Activated naive CD8-positive, alpha-beta T cell treated with anti-CD3 and anti-CD28 coated beads for 36 hours (primary cell): ENCODE measurements around the gene CDK5. TPM values are rescaled to one million over a fixed set of nuclear protein-coding genes. Genes with fewer than 3 reads are reported as not detected.
A peak's percentile ranks its signal among the peaks of the same experiment; 100 is the strongest.

Experiments used
- DNase-seq: peaks from one replicate; pipeline ENCODE4 v3.0.0; 2021
- H3K27ac Mint-ChIP-seq: one replicate; pipeline ENCODE4 v1.8.0; 2022; ENCODE audit warnings: mild to moderate bottlenecking, moderate library complexity, mixed read lengths
- H3K27me3 Mint-ChIP-seq: one replicate; pipeline ENCODE4 v1.8.0; 2022; ENCODE audit warnings: mild to moderate bottlenecking, mixed read lengths
- H3K36me3 Mint-ChIP-seq: one replicate; pipeline ENCODE4 v1.8.0; 2021; ENCODE audit warnings: mild to moderate bottlenecking, mixed read lengths
- H3K4me1 Mint-ChIP-seq: one replicate; pipeline ENCODE4 v1.8.0; 2021; ENCODE audit warnings: mixed read lengths
- H3K4me3 Mint-ChIP-seq: one replicate; pipeline ENCODE4 v1.8.0; 2022; ENCODE audit warnings: mild to moderate bottlenecking, moderate library complexity, mixed read lengths
- H3K9me3 Mint-ChIP-seq: one replicate; pipeline ENCODE4 v1.8.0; 2022; ENCODE audit warnings: mixed read lengths
- total RNA-seq, 2 experiments: library from RNA; stranded (reverse); gene quantifications; one replicate each; pipeline ENCODE4 v1.2.3, GENCODE V29; 2021

Gene CDK5
- total RNA-seq, 2 experiments from 2014 or later, result 13.3 to 16.0 TPM

DNA sequence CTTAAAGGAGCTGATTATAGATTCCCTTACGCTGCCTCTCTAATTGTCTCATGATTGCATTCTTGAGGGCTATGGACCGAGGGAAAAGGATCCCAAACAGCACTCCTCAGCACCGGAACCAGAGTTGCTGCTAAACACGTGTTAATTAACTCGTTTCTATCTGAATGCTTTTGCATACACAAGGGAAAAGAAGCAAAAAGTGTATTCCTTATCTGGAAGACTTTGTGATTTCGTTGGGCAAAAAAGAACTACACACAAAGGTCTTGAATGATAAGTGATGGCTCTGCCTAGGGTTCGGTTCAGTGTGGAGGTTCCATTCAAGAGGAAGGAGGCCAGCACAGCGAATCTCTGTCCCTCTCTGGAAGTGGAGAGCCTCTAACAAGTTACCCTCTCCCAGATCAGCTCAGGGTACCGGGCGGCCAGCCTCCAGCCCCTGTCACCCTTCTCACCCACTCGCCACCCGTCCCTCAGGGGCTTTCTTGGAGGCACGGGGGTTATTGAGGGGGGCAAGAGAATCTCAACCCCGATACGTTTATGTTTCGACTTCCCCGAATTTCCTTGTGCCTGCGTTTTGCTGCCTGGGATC, 1.2 kb upstream of the CDK5 start:
- Mint-ChIP-seq H3K4me3 (peak overlapping the region; percentile 94), H3K27me3 (no peaks in the 10 kb centered on the region), H3K36me3 (peaks cover 8% of the 10 kb centered on the region), H3K9me3 (no peaks in the 10 kb centered on the region), H3K4me1 (peaks cover 32% of the 10 kb centered on the region), H3K27ac (peak overlapping the region; percentile 92)
- DNase-seq, result no peak

DNA sequence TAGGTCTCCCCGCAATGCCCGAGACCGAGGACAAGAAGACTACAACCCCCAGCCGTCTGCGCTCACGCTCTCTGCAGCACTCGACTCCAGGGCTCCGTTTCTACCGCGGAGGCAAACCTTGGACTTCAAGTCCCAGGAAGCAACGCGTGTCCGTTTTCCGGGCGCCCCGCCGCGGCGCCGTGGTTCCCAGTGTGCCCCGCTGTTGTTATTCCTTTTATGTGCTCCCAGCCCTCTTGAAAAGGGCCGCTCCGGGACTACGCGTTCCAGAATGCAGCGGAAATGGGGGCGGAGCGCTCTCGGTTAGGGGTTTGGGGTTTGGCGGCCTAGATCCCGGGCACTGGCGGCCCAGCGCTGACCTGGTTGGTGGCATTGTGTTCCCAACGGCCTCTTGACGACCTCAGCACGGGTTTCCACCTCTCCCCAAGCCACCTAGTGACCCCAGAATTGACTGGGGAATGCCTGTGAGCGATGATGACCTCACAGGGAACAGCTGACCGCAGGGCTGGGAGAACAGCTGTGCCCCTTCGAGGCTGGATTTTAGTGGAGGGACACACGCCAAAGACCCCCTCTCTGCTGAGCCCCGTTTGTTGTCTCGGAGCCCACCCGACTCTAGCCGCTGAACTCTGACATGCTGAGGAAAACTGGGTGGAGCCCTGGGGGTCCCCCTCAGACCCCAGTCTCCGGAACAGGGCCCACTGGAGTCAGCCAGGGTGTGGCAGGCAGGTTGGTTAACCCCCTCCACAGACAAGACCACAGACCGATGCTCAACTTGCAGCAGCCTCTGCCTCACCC, 488 bp upstream of the CDK5 start:
- Mint-ChIP-seq H3K9me3 (no peaks in the 10 kb centered on the region), H3K27me3 (no peaks in the 10 kb centered on the region), H3K4me1 (peaks cover 30% of the 10 kb centered on the region), H3K27ac (peak overlapping the region; percentile 92), H3K36me3 (peaks cover 2% of the 10 kb centered on the region), H3K4me3 (peak overlapping the region; percentile 94)
- peak; percentile 96 for DNase-seq

DNA sequence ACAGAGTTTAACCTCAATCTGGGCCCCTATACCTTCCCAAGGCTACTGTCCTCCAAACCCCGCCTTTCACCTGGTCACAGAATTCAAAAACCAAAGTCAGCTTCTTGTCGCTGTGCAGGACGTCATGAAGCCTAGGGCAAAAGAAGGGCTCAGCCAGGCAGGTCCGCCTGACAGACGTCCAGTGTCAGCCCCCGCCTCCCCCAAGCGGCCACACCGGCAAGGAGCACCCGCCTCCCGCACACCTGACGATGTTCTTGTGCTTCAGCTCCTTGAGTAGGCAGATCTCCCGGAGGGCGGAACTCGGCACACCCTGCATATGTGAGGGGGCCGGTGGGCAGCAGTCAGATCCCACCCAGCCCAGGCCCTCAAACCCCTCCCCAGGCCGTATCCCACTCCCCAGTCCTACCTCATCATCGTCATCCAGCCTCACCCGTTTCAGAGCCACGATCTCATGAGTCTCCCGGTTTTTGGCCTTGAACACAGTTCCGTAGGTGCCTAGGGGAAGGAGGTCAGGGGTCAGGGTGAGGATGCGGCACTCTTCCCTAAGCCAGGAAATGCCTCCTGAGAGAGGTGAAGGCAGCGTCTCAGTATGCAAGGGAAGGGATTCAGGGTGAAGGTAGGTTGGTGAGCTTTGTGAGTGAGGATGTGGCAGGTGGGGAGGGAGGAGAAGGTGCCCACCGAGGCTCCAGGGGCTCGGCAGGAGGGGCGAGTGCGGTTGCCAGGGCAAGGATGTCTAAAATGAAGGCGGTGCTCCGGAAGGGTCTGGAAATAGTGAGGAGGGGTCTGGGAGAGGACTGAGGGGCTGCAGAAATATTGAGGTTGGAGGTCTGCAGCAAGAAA, 811 bp downstream of the CDK5 start:
- peak overlapping the region; percentile 94 for H3K4me3 Mint-ChIP-seq
- peaks cover 30% of the 10 kb centered on the region for H3K4me1 Mint-ChIP-seq
- peaks cover 2% of the 10 kb centered on the region for H3K36me3 Mint-ChIP-seq
- H3K27ac Mint-ChIP-seq, result peak overlapping the region; percentile 92
- H3K27me3 Mint-ChIP-seq, result no peaks in the 10 kb centered on the region
- DNase-seq, result no peak
- no peaks in the 10 kb centered on the region for H3K9me3 Mint-ChIP-seq

DNA sequence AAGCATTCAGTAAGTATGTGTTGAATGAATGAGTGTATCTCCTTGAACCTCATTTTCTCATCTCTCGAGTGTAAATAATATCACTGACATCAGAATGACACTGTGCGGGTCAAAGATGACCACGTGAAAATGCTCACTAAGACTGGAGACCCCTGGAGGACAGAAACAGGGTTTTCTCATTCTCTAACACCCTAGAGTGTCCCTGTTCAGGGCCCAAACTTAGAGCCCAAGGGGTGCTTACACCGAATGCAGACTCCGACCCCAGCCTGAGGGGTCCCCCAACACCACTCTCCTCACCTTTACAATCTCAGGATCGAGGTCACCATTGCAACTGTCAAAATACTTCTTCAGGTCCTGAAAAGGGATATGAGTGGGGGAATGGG, 1.4 kb downstream of the CDK5 start:
- Mint-ChIP-seq H3K36me3 (no peaks in the 10 kb centered on the region), H3K27me3 (no peaks in the 10 kb centered on the region), H3K27ac (no peak overlapping the region), H3K4me1 (peaks cover 26% of the 10 kb centered on the region), H3K9me3 (no peaks in the 10 kb centered on the region), H3K4me3 (peak overlapping the region; percentile 94)
- no peak for DNase-seq

DNA sequence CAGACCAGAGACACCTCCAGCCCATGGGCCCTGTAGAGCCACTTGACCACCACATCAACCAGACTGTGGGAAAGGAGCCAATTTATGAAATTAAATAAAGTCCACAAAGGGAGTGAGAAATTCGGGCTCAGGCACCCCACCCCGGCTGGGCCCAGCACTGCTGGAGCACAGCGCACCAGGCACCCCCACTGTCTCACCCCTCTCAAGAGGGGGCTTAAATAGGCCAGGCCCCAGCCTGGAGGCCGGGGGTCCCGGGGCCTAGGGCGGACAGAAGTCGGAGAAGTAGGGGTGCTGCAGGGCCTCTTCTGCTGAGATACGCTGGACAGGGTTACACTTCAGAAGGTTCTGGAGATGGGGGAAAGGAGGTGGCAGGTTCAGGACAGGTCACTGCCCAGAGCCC, 3.9 kb downstream of the CDK5 start:
- no peak for DNase-seq
- H3K27me3 Mint-ChIP-seq, result no peaks in the 10 kb centered on the region
- no peak overlapping the region for H3K27ac Mint-ChIP-seq
- no peak overlapping the region for H3K4me3 Mint-ChIP-seq
- H3K36me3 Mint-ChIP-seq, result no peaks in the 10 kb centered on the region
- no peaks in the 10 kb centered on the region for H3K9me3 Mint-ChIP-seq
- peaks cover 14% of the 10 kb centered on the region for H3K4me1 Mint-ChIP-seq

DNA sequence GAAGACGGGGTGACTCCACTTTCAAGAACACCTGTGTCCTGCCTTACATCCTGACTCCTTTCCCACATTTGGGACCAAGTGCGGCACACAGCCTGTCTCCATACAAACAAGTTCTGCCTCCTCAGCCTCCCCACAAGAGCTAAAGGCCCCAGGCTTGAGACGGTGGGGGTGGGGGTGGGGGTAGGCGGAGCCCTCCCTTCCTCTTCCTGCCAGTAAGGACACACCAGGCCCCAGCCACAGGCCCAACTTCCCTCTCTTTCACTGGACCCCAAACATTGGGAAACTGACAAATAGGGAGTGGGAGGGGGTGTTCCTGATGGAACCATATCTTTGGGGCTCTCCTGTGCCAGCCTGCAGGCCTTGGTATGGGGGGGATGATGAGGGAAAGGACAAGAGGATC, 4.6 kb downstream of the CDK5 start:
- no peaks in the 10 kb centered on the region for H3K27me3 Mint-ChIP-seq
- peaks cover 11% of the 10 kb centered on the region for H3K4me1 Mint-ChIP-seq
- H3K36me3 Mint-ChIP-seq, result no peaks in the 10 kb centered on the region
- no peaks in the 10 kb centered on the region for H3K9me3 Mint-ChIP-seq
- DNase-seq, result no peak
- no peak overlapping the region for H3K4me3 Mint-ChIP-seq
- no peak overlapping the region for H3K27ac Mint-ChIP-seq

DNA sequence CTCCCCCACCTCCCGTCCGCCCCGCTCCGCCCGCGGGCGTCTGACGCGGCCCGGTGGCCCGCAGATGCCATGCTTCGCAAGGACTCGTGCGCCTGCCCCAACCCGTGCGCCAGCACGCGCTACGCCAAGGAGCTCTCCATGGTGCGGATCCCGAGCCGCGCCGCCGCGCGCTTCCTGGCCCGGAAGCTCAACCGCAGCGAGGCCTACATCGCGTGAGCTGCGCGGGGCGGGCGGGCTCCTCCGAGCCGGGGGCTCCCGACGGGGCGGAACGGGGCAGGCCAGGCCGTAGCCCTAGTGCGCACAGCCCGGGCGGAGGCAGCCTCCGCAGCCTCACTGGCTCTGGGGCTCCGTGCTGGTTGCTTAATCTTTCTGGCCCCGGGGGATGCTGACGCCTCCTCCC, 6.6 kb downstream of the CDK5 start:
- peak; percentile 74 for DNase-seq
- no peak overlapping the region for H3K27ac Mint-ChIP-seq
- no peak overlapping the region for H3K4me3 Mint-ChIP-seq
- H3K36me3 Mint-ChIP-seq, result no peaks in the 10 kb centered on the region
- no peaks in the 10 kb centered on the region for H3K27me3 Mint-ChIP-seq
- H3K4me1 Mint-ChIP-seq, result no peaks in the 10 kb centered on the region
- no peaks in the 10 kb centered on the region for H3K9me3 Mint-ChIP-seq

DNA sequence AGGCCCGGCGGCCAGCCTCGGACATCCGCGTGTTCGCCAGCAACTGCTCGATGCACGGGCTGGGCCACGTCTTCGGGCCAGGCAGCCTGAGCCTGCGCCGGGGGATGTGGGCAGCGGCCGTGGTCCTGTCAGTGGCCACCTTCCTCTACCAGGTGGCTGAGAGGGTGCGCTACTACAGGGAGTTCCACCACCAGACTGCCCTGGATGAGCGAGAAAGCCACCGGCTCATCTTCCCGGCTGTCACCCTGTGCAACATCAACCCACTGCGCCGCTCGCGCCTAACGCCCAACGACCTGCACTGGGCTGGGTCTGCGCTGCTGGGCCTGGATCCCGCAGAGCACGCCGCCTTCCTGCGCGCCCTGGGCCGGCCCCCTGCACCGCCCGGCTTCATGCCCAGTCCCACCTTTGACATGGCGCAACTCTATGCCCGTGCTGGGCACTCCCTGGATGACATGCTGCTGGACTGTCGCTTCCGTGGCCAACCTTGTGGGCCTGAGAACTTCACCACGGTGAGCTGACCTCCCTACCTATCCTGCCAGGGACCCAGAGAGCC, 8.7 kb downstream of the CDK5 start:
- H3K4me1 Mint-ChIP-seq, result no peaks in the 10 kb centered on the region
- no peaks in the 10 kb centered on the region for H3K9me3 Mint-ChIP-seq
- DNase-seq, result no peak
- no peak overlapping the region for H3K4me3 Mint-ChIP-seq
- H3K27me3 Mint-ChIP-seq, result no peaks in the 10 kb centered on the region
- no peak overlapping the region for H3K27ac Mint-ChIP-seq
- no peaks in the 10 kb centered on the region for H3K36me3 Mint-ChIP-seq

DNA sequence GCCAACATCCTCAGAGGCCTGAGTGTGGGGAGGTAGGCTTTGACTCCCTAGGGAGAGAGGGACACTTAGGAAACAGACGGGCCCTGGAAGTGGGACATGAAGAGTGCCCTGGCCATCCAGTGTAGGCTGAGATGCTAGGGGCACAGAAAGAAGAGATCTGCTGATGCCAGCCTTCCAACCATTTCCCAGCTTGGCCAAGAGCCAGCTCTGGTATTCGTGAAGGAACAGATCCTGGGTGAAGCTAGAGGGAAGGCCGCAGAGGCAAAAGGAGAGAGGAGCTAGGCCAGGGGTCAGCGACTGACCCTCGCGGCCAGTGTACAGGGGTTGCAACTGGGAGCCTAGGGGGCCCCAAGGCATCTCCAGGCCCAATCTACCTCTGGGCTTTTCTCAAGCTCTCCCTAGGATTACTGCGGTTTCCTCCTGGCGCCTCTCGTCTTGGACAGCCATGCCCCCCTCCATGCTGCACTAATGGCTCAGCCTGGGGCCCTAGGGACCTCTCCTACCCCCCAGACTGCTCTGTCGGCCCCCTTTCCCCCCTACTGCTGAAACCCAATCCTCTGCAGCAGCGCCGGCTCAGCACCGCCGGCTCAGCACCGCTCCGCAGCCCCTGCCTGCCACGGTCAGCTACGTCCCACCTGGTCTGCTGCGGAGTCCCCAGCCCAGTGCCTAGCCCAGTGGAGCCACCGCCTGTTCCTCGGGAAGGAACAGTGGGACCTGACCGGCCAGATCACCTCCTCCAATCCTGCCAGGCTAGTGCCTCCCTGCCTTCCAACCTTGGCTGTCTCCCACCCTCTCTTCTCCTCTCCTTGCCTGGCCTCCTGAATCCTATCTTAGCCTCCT, 9.5 kb downstream of the CDK5 start, which contains the start of gene ASIC3:
ASIC3 (plus strand) TSS at position 556 of the 840 bp plus-strand sequence. CDS start 355 bp downstream, outside the sequence.
- Mint-ChIP-seq H3K27me3 (no peaks in the 10 kb centered on the region), H3K36me3 (no peaks in the 10 kb centered on the region), H3K4me3 (no peak within 1 kb of the TSS), H3K27ac (no peak within 1 kb of the TSS), H3K4me1 (no peaks in the 10 kb centered on the region), H3K9me3 (no peaks in the 10 kb centered on the region)
- no peak for DNase-seq

DNA sequence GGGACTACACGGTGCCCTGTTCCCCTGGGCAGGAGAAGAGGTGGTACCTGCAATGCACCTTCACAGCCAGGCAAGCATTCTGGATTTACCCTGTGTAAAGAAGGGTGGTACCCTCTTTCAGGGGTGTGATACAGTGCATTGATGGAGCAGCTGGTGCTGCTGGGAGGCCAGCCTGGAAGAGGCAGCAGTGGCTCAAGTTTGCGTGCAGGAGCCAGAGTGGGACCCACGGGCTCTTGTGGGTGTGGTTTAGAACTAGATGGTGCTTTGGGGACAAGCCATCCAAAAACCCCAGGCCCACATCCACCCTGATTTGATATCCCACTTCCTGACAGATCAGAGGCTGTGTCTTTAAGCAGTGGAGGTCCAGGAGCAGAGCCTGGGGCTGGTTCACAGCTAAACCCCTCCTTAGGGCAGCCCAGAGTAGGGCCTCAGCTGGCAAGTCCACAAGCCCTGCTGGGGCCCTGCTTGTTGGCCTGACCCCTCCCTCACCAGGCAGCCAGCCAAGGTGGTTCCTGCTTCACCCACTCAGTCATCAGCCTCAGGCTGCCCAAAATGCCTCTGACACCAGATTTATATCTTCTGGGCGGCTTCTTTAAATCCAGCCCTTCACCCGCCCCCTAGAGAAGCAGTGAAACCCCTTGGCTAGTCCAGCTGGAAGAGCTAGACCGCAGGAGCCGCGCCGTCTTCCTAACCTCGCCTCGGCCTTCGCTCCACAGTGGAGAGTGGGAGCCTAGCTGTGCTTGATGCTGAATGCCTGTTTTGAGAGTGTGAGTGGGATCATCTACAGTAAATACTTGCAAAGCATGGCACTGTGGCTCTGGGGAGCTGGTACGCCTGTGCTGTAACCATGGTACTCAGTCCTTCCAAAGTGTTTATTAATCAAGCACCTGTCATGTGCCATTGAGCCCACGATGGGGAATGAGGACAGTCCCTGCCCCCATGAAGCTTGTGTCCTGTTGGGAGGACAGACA, 10.8 kb downstream of the CDK5 start:
- DNase-seq, result no peak
- H3K9me3 Mint-ChIP-seq, result no peaks in the 10 kb centered on the region
- no peak overlapping the region for H3K27ac Mint-ChIP-seq
- H3K4me3 Mint-ChIP-seq, result no peak overlapping the region
- no peaks in the 10 kb centered on the region for H3K27me3 Mint-ChIP-seq
- H3K4me1 Mint-ChIP-seq, result no peaks in the 10 kb centered on the region
- peaks cover 2% of the 10 kb centered on the region for H3K36me3 Mint-ChIP-seq

DNA sequence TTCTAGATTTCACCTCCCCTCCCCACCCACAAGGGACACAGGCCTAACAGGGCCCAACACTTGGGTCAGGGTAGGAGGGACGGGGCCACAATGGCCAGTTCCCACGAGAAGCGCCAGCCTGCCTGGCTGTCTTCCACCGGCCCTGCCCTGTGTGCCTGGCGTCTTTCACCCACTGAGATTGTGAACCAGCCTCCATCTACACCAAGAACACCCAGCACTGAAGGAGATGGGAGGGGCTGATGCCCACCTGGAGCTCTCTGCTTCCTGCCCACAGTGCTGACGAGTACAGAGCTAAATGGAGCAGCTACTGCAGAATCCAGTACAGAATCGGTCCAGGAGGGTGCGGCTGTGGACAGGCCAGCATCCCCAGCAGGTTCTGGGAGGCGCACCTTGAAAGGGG, 11.7 kb downstream of the CDK5 start:
- H3K4me3 Mint-ChIP-seq, result no peak overlapping the region
- no peaks in the 10 kb centered on the region for H3K27me3 Mint-ChIP-seq
- H3K27ac Mint-ChIP-seq, result no peak overlapping the region
- DNase-seq, result no peak
- no peaks in the 10 kb centered on the region for H3K9me3 Mint-ChIP-seq
- H3K36me3 Mint-ChIP-seq, result peaks cover 2% of the 10 kb centered on the region
- no peaks in the 10 kb centered on the region for H3K4me1 Mint-ChIP-seq

DNA sequence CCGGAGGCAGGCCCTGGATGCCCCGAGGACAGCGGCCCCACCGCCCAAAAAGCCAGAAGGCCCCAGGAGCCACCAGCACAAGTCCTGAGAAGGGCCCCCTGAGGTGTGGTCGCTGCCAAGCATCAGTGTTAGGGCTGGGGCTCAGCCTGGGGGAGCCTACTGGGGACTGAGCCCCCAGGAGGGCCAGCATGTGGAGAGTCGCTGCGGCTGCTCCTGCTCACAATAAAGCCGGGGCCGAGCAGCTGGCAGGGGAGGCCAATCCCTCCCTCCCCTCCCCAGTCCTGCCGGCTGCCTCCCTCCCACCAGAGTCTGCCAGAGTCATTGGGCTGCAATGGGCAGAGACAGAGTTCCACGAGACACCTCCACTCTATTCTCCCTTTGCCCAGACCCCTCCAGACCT, 12.4 kb downstream of the CDK5 start:
- H3K27me3 Mint-ChIP-seq, result no peaks in the 10 kb centered on the region
- no peaks in the 10 kb centered on the region for H3K9me3 Mint-ChIP-seq
- DNase-seq, result no peak
- H3K4me3 Mint-ChIP-seq, result no peak overlapping the region
- H3K4me1 Mint-ChIP-seq, result no peaks in the 10 kb centered on the region
- no peak overlapping the region for H3K27ac Mint-ChIP-seq
- peaks cover 2% of the 10 kb centered on the region for H3K36me3 Mint-ChIP-seq

DNA sequence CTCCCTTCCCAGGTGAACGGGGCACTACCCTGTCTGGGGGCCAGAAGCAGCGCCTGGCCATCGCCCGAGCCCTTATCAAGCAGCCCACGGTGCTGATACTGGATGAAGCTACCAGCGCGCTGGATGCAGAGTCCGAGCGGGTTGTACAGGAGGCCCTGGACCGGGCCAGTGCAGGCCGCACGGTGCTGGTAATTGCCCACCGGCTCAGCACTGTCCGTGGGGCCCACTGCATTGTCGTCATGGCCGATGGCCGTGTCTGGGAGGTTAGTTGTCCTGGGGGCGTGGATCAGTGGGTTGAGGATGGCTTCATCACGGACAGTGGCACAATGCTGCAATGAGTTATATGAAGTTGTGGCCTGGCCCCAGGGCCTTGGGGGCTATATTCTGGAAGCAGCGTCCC, 13.7 kb downstream of the CDK5 start:
- no peak overlapping the region for H3K4me3 Mint-ChIP-seq
- peaks cover 12% of the 10 kb centered on the region for H3K4me1 Mint-ChIP-seq

More for the DNA sequence above, 13.7 kb downstream of the CDK5 start:
- peaks cover 2% of the 10 kb centered on the region for H3K36me3 Mint-ChIP-seq
- DNase-seq, result no peak
- H3K9me3 Mint-ChIP-seq, result no peaks in the 10 kb centered on the region
- H3K27ac Mint-ChIP-seq, result no peak overlapping the region
- no peaks in the 10 kb centered on the region for H3K27me3 Mint-ChIP-seq
